Embryonic facial prominence (tissue), 1 donor: ENCODE data around the gene TRIM54.
A peak's percentile ranks its signal among the peaks of the same experiment; 100 is the strongest.
"Not testable (repeated sequence)": the region's sequence is repeated elsewhere in the genome, so short reads cannot be mapped to it uniquely, and the experiment has no call there.

ENCODE experiments used
- DNase-seq: peaks from one replicate; pipeline ENCODE4 v3.0.0-alpha.2; 2016; ENCODE audit errors: extremely low spot score

TRIM54 gene

DNA sequence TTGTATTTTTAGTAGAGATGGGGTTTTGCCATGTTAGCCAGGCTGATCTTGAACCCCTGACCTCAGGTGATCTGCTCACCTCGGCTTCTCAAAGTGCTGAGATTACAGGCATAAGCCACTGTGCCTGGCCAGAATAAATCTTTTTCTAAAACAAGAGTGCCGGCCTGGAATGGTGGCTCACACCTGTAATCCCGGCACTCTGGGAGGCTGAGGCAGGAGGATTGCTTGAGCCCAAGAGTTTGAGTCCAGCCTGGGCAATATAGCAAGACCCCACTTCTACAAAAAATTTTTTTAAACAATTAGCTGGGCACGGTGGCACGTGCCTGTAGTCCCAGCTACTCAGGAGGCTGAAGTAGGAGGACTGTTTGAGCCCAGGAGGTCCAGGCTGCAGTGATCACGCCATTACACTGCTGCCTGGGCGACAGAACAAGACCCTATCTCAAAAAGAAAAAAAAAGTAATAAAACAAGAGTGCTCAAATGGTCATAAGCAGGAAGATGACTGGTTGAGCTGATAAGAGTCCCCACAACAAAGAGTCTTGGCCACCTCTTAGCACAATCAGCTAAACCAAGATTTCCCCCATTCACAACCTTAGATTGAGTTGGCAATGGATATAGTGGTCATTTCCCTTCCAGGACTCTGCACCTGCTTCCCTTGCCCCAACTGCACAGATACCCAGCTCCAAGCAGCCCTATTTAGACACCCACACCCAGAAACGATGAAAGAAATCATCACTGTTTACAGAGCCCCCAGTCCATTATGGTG is 31.8 kb downstream of the TRIM54 start:
- DNase-seq: no peak

DNA sequence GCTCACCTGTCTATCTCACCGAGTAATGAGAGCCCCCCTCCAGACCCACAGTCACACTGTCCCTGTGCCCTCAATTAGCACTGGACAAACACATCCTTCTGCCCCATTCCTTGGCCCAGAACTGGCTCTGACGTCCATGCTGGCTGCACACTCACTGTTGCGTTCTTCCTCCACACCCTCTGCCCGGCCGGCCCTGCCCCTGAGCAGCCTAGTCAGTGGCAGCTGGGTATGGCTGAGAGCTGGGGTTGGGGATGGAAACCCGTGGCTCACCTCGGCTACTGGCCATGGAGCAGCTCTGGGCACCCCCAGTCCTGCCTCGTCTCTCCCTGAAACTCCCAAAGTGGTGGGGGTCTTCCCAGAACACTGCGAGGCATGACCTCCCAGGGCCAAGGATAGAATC is 32.5 kb downstream of the TRIM54 start:
- DNase-seq: no peak

DNA sequence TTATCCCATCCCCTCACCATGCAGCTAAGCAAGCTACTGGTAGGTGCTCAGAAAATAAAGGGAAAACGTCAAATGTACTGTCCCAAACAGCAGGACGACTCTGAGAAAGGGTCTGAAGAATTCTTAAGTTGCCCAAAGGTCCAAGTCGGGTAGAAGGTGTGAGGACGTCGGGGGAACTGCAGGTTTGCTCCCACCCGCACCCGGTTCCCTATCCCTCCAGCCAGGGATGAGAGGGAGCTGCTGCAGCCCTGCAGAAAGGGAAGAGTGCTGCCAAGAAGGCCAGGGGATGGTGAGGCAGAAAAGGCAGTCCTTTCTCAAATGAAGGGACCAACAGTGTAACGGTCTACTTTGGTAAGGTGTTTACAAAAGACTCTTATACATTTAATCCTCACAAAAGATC is 32.9 kb downstream of the TRIM54 start:
- no peak for DNase-seq

DNA sequence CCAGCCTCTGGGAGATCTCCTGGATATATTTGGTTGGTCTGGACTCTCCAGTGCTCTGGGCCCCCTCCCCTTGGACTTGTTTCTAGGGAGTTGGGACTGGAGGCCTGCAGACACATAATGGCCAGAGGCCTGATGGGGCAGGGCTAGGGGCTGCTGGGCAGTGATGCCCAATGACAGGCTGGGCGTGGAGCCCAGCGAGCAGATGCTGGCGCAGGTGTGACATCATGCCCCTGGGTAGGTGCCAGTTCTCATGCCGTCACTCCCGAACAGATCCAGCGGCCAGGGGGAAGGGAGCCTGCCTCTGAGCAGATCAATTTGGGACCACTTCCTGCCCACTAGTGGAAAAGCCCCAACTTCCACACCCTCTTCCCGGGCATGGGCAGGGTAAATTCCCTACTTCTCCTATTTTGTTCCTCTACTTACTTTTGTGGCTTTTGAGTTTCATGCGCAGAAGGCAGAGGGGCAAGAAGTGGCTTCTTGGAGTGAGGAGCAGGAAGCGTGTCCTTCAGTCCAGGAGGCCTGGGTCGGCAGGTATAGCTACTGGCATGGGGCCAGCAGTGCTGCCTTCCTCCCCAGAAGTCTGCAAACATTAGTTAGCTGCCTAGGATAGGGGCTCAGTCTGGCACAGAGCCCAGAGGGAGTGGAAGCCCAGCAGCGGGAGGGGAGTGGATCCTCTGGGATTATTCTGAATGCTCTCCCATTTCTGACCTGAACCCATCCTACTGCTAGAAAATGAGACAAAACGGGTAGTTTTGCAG is 34.6 kb downstream of the TRIM54 start:
- DNase-seq: no peak

DNA sequence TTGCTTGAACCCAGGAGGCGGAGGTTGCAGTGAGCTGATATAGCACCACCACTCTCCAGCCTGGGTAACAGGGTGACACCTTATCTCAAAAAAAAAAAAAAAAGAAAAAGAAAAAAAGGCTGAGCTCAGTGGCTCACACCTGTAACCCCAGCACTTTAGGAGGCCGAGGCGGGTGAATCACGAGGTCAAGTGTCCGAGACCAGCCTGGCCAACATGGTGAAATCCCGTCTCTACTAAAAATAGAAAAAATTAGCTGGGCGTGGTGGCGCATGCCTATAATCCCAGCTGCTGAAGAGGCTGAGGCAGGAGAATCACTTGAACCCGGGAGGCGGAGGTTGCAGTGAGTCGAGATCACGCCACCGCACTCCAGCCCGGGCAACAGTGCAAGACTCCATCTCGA is 37.6 kb downstream of the TRIM54 start:
- not testable (repeated sequence) for DNase-seq

DNA sequence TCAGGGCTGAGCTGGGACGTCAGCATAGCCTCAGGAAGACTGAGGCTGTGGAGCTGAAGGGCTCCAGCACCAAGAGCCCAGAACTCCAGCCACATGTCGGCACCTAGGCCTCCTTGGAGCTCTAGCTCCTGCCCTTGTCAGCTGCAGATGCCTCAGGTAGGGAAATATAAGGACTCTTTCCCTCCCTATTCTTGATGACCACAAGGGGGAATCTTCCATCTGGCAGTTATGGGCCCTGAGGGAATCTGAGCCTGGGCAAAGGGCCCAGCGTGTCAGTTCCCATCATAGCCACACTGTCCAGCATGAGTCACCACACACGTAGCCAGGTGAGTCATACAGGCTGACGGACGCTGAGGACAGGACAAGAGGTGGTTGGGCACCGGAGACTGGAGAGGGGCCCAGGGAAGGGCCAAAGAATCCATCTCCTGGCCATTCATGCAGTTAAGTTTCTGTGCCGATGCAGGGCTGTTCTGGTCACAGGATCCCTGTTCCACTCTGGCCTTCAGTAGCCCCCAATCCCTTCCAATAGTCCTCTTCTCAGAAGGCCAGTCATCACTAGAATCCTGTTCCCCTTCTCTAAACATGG is 38.8 kb downstream of the TRIM54 start:
- no peak for DNase-seq

DNA sequence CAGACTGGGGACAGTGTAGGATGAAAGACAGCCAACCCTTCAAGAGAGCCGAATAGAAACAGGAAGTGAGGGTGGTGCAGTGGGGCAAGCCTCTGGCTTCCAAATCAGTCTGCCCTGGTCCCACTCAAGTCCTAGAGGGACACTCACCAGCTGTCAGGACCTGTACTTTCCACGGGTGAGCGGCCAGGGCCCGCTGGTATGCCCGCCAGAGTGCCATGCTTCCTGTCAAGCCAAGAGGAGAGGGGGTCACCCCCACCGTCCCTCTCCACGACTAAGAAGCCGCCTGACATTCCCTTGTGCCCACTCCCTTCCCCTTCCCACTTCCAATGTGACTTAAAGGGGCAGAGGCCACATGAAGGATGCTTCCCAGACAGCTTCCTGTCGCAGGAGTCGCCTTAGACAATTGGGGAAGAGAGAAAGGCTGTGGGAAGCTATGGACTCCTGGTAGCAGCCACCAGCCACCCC is 40.1 kb downstream of the TRIM54 start:
- DNase-seq: no peak

DNA sequence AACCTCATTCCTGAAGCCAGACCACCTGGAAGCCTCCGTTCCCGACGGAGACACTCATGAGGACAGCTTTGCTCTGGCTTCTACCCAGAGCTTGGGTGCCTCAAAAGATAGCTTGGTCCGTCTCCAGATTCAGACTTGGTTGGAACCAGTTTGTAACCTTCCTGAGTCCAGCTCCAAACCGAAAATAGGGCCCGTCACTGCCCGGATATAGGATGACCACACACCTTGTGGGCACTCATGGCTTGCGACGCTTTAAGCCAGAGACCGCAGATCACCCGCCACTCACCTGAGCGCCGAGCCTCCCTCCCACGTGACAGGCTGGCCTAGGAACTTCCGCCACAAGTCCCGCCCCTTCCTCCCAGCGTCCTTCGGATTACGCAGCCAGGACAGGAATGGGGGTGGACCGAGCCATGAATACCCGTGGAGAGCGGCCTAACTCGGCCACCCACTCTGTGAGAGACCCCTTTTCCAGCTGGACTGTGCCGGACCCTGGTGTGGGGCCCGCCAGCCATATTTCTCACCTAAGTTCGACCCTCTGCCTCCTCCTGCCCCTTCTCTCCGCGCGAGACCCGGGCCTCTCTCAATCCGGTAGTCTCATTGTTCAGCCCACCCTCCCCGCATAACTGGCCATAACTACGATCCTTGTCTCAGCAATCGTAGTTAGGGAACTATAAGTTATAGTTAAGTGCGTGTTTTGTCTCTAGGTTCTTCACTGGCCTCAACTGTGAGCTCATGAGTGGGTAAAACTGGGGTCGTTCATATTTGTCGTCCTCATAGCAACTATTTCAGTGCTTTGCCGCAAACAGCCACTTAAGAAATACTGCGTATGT is 40.8 kb downstream of the TRIM54 start, which contains the start of gene MPV17:
Gene MPV17 (minus strand): TSS at position 332 of the 830 bp plus-strand sequence. CDS start 580 bp downstream, outside the sequence.
- DNase-seq: peak; percentile 89

DNA sequence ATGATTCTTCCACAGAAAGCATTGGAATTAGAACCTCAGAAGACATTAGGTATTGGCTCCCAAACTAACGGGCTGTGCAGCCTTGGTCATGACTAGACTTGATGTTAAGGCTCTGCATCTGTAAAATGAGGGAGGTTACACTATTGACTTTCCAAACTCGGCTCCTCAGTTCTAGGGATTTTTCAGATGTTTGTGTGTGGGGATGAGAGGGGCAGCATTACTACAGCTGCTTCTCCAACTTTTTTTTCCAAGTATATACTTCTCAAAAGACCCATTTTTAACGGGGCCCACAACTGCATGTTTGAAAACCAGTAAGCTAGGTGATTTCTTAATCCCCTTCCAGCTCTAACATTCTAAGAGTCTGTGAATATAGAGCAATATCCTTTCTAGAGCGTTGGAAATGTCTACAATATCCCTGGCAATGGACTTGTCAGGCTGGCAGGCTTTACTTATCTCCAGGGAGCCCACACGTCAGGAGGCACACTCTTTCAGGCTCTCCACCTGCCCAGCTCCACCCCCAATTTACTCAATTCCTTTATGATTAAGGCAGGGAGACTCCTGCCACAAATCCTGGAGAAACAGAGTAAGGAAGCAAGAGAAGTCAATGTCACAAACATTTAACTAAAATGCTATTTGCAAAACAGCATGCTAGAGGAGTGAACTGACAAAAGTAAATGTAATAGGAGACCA is 41.5 kb downstream of the TRIM54 start:
- no peak for DNase-seq

DNA sequence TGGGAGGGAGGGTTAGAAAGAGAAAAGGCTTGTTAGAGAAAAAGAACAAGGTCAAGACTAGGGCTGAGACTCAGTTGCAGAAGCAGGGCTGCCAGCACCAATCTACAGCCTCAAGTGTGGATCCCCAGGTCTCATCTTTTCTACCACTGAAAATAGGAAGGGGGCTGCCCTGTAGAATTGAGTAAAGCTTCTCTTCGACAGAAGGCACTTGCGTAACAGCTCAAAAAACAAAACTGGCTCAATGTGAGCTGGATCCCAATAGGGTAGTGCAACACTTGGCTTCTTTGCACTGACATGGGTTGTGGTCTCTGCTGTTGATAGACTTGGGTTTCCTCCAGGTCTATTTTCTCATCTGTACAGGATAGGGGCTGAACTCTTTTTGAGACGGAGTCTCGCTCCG is 42.5 kb downstream of the TRIM54 start:
- DNase-seq: no peak

DNA sequence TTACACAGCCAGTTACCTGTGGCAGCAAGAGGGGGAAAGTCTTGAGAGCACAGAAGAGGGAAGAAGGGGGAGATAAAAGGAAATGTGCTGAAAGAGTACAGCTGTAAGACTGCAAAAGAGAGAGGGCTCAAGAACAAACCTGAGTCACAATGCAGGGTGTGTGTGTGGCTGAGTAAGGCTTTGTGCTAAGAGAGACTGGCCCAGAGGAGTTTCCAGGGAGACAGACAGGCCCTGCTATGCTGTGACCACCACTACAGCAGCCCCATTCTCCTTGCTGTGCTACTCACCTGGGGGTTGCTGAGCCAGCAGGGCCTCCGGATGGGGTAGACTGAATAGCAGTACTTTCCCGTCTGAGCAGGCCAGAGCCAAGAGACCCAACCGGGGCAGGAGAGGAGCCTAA is 53.1 kb downstream of the TRIM54 start:
- no peak for DNase-seq

DNA sequence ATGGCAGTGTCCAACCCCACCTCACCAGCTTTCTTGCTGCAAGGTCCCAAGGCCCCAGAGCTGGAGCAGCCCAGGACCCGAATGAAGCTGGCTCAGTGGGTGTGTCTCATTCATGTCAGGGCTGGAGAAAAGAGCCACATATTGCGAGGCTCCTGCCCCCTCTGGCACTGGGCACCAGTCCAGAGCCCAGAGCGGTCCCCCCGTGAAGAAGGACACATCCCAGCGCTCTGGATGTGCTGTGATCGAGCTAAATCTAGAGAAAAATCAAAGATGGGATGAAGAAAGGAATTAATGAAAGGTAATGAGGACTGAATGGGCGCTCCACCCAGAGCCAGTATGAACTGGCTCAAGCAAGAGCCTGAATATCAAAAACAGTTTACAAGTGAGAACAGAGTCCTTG is 53.9 kb downstream of the TRIM54 start:
- no peak for DNase-seq

DNA sequence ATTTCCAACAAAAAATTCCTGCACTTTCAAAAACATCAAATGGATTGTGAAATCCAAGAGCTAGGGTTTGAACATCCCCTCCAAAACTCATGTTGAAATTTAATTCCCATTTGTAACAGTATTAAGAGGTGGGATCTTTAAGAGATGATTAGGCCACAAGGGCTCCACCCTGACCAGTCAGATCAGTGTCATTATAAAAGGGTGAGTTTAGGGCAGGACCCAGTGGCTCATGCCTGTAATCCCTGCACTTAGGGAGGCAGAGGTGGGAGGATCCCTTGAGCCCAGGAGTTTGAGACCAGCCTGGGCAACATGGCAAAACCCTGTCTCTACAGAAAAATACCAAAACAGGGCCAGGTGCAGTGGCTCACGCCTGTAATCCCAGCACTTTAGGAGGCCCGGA is 65.4 kb downstream of the TRIM54 start:
- DNase-seq: no peak

DNA sequence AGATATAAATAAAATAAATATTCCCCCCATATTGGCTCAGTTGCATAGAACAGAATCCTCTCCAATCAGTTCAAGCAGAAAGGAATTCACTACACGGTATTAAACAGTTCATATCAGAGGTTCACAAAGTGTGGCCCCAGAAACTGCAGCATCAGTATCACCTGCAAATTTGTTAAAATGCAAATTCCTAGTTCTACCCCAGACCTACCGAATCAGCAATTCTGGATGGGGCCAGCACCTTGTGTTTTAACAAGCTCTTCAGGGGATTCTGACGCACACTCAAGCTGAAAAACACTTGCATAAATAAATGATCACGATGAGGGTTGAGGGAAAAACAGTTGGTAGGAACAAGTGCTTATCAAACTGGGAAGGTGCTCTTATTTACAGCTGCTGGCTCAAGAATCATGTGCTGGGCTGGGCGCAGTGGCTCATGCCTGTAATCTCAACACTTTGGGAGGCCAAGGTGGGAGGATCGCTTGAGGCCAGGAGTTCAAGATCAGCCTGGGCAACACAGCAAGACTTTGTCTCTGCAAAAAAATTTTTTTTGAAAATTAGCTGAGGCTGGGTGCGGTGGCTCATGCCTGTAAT is 68.0 kb downstream of the TRIM54 start:
- no peak for DNase-seq

DNA sequence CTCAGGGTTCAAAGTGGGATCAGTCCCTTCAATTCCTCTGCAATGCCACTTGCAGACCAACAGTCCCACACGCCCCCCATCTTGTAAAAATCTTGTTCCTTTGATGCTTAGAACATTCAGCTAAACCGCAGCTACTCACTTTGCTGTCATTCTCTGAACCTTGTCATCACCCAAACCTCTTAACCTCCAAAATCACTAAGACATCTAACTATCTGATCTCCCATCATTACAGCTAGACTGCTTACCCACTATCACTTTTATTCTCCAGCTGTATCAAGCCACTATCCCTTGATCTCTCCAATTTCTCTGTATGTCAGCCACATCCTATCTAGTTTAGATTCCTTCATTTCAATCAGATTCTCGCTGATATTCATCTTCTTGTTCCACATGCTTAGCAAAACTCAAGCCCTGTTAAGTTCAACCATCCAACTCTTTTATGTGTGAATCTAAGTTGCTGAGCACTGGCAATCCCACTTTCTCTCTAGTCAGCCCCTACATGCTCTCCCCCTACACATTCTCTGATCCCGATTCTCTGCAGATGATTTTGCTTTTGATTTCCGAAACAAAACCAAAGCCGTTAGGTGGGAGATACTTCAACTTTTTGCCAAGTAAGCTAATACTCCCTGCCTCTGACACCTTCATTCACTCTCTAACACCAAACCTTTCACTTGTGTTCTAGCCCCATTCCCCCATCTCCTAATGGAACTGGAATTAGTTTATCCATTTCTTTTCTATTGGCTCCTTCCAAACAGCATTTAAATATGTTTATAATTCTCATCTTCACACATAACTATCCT is 69.8 kb downstream of the TRIM54 start:
- DNase-seq: no peak

DNA sequence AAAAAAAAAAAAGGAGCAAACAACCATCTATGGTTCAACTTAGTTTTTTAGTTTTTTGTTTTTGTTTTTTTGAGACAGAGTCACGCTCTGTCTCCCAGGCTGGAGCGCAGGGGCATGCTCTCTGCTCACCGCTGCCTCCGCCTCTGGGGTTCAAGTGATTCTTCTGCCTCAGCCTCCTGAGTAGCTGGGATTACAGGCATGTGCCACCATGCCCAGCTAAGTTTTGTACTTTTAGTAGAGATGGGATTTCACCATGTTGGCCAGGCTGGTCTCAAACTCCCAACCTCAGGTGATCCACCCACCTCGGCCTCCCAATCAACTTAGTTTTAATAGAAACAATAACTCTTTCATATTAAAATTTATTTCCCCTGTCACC is 71.1 kb downstream of the TRIM54 start:
- not testable (repeated sequence) for DNase-seq

DNA sequence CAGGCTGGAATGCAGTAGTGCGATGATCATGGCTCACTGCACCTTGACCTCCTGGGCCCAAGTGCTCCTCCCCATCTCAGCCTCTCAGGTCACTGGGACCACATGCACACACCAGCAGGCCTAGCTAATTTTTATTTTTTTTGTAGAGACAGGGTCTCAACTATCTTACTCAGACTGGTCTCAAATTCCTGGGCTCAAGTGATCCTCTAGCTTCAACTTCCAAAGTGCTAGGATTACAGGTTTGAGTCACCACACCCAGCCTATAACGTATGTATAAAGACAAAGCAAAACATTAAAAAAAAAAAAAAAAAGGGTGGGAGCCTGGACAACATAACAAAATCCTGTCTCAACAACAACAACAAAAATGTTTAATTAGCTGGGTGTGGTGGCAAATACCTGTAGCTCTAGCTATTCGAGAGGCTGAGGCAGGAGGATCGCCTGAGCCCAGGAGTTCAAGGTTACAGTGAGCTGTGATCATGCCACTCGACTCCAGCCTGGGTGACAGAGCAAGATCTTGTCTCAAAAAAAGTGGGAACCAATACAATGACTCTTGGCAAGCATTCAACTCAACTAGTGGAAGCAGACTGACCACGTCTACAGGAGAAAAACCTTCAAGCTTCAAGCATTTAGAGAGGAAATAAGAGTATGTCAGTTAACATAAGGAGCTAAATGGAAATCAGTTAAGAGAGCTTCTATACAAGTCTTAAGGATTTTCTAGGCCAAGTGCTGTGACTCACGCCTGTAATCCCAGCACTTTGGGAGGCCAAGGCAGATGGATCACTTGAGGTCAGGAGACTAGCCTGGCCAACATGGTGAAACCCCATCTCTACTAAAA is 71.8 kb downstream of the TRIM54 start:
- DNase-seq: no peak

DNA sequence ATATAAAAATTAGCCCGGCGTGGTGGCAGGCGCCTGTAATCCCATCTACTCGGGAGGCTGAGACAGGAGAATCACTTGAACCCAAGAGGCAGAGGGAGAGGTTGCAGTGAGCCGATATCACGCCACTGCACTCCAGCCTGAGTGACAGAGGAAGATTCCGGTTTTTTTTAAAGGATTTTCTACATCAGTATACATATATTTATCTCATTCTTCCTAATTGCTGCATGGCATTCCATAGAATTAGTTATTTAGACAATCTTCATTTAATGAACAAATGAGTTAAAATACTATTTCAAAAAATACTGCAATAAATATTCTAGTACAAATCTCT is 72.3 kb downstream of the TRIM54 start:
- DNase-seq: no peak

DNA sequence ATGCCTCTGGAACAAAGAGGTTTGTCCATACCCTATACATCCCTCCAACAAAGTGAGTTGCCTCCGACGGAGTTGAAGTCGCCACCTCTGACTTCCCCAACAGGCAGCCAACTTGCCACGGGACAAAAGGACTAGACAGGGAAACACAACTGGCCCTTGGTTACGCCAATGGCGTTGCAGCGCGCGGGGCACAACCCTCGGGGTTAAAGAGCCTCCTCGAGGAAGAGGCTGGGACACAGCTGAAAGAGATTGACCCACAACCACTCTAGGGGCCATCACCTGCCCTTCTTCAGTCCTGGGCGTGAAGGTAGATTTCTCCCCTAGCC is 73.8 kb downstream of the TRIM54 start:
- no peak for DNase-seq
